Peyer's patch (tissue), 4 donors: ENCODE data around the gene RIMKLB.

Experiments
- POLR2A ChIP-seq, 2 donors: fragments of 450-650 bp; IDR thresholded peaks; one replicate each; pipeline ENCODE4 v1.5.1; 2017; ENCODE audit warnings: antibody characterized with exemption in 2 of 2, mild to moderate bottlenecking in 2 of 2, moderate library complexity in 2 of 2
- TF ChIP-seq, protein P1 (sequence below), 6 experiments: fragments of 450-650 bp in 4 of 6; fragments of 200-600 bp in 2 of 6; sonication (generic) in 1 of 6; IDR thresholded peaks; one replicate each; pipeline ENCODE4 v1.5.1; 2017 to 2019; ENCODE audit warnings: antibody characterized with exemption in 6 of 6, mild to moderate bottlenecking in 3 of 6, moderate library complexity in 1 of 6

DNA sequence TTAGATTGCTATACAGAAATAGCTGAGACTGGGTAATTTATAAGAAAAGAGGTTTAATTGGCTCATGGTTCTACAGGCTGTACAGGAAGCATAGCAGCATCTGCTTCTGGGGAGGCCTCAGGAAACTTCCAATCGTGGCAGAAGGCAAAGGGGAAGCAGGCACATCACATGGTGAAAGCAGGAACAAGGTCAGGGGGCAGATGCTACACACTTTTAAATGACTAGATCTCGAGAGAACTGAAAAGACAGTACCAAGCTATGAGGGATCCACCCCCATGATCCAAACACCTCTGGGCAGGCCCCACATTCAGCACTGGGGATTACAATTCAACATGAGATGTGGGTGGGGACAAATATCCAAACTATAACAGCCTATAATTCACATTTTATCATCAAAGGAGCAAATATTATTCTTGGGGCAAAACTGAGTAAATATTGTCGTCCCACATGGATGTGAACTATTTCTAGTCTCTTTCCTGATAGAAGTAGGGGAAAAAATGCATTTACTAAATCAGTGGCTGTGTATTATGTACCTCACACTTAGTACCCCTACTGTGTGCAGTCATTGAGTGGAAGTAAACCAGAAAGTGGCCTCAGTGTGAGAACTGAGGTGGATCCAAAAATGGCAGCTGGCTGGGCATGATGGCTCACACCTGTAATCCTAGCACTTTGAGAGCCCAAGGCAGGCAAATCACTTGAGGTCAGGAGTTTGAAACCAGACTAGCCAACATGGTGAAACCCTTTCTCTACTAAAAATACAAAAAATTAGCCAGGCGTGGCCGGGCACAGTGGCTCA, 99.2 kb downstream of the RIMKLB start:
- TF ChIP-seq, protein P1, sequence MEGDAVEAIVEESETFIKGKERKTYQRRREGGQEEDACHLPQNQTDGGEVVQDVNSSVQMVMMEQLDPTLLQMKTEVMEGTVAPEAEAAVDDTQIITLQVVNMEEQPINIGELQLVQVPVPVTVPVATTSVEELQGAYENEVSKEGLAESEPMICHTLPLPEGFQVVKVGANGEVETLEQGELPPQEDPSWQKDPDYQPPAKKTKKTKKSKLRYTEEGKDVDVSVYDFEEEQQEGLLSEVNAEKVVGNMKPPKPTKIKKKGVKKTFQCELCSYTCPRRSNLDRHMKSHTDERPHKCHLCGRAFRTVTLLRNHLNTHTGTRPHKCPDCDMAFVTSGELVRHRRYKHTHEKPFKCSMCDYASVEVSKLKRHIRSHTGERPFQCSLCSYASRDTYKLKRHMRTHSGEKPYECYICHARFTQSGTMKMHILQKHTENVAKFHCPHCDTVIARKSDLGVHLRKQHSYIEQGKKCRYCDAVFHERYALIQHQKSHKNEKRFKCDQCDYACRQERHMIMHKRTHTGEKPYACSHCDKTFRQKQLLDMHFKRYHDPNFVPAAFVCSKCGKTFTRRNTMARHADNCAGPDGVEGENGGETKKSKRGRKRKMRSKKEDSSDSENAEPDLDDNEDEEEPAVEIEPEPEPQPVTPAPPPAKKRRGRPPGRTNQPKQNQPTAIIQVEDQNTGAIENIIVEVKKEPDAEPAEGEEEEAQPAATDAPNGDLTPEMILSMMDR (IDR thresholded peaks at IDR 0.05): no peak
- no peak for TF ChIP-seq POLR2A (IDR thresholded peaks at IDR 0.05)
